Measurements from ENCODE around the gene SIX2. TPM values are rescaled to one million over a fixed set of nuclear protein-coding genes. Genes with fewer than 3 reads are reported as not detected.
A peak's percentile ranks its signal among the peaks of the same experiment; 100 is the strongest.

SIX2 gene
- polyA plus RNA-seq, 1 donor from 2014 or later, result not detected

DNA sequence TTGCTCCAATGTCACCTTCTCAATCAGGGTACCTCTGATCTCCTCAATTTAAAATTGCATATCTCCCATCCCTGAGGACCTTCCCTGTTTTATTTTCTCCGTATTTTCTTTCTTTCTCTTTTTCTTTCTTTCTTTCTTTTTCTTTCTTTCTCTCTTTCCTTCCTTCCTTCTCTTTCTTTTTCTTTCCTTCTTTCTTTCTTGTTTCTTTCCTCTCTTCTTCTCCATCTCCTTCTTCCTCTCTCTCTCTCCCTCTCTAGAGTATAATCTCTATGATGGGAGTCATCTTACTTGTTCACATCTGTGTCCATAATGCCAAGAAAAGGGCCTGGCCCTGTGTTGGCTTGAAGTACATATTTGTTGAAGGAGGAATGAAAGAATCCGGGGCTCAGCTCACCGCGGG, 21.3 kb upstream of the SIX2 start:
- no peaks in the 10 kb centered on the region for H3K9me3 Mint-ChIP-seq
- H3K27me3 Mint-ChIP-seq, result peaks cover 17% of the 10 kb centered on the region
- no peak overlapping the region for H3K4me3 Mint-ChIP-seq
- no peaks in the 10 kb centered on the region for H3K4me1 Mint-ChIP-seq
- H3K36me3 Mint-ChIP-seq, result peaks cover under 1% of the 10 kb centered on the region
- no peak overlapping the region for H3K27ac Mint-ChIP-seq

DNA sequence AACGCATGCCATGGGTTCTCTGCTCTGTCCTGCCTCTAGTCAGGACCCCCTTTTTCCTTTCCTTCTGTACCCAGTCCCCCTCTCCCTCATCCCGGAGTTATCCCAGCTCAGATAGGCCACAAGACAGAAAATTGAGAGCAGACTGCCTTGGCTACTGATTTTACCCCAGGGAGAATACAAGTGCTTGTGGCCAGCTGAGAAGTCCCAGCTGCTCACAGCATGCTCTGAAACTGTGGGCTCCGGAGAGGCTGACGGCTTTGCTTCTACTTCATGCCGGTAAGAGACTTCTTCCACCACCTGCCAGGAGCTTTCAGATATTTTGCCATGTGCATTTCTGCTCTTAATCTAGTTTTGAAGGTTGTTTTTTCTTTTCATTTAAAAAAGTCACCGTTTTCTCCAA, 20.0 kb upstream of the SIX2 start:
- Mint-ChIP-seq H3K27me3 (peaks cover 15% of the 10 kb centered on the region), H3K4me3 (no peak overlapping the region), H3K4me1 (no peaks in the 10 kb centered on the region), H3K27ac (no peak overlapping the region), H3K36me3 (peaks cover 4% of the 10 kb centered on the region), H3K9me3 (no peaks in the 10 kb centered on the region)

DNA sequence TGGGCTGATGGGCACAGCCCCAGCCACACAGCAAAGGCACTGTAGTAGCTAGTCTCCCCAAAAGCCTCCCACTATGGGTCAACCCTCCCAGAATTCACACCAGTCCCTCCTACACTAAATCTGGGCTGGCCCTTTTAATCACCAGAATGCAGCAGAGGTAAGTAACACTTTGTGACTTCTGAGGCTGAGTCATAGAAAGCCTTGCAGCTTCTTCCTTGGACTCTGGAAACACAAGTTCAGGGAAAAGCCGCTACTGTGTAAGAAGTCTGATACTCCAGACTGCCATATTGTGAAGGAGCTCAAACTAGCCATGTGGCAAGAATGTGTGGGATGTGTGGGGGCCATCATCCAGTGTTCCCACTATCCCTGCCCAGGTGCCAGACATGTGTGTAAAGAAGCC, 19.0 kb upstream of the SIX2 start:
- Mint-ChIP-seq H3K36me3 (peaks cover 4% of the 10 kb centered on the region), H3K27ac (no peak overlapping the region), H3K4me3 (no peak overlapping the region), H3K4me1 (no peaks in the 10 kb centered on the region), H3K9me3 (no peaks in the 10 kb centered on the region), H3K27me3 (peaks cover 15% of the 10 kb centered on the region)

DNA sequence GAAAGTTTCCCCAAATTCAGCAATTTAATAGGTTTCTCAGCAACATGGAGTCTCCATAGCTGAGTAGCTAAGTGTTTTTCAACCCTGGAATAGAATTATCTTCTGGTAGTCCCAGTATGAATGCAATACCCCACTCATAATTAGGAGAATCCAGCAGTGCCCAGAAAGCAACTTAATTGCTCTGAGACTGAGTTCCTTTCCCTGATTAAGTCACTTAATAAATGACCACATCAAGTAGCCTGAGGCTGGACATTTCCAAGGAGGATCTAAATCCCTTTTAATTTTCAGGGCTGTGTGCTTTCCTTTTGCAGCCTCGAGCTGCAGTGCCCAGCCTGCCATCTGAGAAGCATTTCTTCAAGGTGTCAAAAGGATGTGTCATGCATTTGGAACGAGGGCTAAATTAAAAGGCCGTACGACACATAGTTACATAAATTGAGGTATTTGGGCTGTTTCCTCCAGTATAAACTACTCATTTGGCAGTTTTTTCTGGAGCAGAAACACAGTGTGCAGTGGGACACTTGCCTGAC, 17.7 kb upstream of the SIX2 start:
- Mint-ChIP-seq H3K27me3 (peaks cover 15% of the 10 kb centered on the region), H3K9me3 (no peaks in the 10 kb centered on the region), H3K4me1 (no peaks in the 10 kb centered on the region), H3K4me3 (no peak overlapping the region), H3K36me3 (peaks cover 4% of the 10 kb centered on the region), H3K27ac (no peak overlapping the region)

DNA sequence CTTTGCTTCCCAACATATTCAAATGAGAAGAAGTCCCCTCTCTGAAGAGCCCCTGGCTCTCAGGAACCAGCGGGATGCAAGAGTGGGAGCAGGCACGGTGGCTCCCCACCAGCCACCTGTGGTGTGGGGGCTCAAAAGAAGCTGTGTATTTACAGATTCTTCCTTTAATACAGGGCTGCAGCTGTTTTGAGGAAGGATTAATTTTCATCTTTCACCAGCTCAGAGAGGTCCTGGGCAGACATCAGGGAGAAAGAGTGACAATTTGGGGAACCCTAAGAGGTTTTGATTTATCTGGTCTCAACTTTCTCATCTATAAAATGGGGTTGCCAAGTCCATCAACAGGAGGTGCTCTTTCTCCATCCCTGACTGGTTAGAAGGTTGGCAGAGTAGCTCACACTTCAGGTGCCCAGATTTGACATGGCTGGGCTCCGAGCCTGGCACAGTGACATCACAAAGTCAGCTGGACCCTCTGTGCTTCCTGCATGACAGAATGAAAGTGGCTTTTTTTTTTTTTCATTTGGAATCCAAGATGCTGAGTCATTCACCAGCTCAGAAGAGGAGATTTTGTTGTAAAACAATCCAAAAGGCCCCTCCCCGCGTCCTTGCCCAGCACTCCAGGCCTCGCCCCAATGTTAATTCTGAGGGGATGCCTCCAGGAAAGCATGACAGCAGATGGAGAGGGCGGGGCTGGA, 15.5 kb upstream of the SIX2 start:
- H3K27ac Mint-ChIP-seq, result no peak overlapping the region
- peaks cover 4% of the 10 kb centered on the region for H3K36me3 Mint-ChIP-seq
- H3K9me3 Mint-ChIP-seq, result no peaks in the 10 kb centered on the region
- peaks cover 8% of the 10 kb centered on the region for H3K27me3 Mint-ChIP-seq
- no peaks in the 10 kb centered on the region for H3K4me1 Mint-ChIP-seq
- H3K4me3 Mint-ChIP-seq, result no peak overlapping the region

DNA sequence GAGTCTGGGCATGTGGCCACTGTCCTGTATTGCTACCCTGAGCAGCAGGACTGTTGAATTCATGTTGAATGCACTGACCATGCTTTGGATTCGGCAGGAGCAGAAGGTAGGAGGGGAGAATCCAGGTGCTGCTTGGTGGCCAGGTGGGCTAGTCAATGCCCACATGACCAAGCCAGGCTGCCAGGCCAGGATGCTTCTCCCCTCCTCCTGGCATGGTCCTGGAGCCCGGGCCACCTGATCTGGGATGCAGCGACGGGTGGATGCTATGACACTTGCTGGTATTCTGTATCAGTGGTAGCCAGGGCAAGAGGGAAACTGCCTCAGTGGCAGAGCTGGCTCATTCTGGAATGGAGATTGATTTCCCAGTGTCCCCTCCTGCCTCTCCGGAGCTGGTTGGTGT, 14.8 kb upstream of the SIX2 start:
- no peaks in the 10 kb centered on the region for H3K9me3 Mint-ChIP-seq
- peaks cover 1% of the 10 kb centered on the region for H3K27me3 Mint-ChIP-seq

DNA sequence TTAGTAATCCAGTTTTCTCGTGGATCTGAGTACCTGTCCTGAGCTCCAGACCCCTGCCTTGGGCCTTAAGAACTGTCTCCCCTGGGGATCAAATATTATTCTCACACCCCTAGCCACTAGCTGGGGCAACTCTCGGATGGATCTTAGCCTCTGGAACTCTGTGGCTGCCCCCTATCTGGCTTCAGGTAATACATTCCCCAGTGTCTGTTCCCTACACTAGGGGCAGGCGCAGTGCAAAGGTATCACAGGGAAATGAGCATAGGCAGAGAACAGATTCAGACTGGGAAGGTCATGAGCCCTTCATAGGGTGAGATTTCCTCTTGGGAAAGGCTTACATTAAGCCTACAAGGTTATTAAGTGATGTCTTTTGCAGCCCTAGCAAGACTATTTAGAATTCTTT, 11.2 kb upstream of the SIX2 start:
- Mint-ChIP-seq H3K4me3 (no peak overlapping the region), H3K9me3 (no peaks in the 10 kb centered on the region), H3K36me3 (peaks cover 2% of the 10 kb centered on the region), H3K4me1 (no peaks in the 10 kb centered on the region), H3K27me3 (peaks cover 14% of the 10 kb centered on the region), H3K27ac (no peak overlapping the region)

More for the DNA sequence above, 14.8 kb upstream of the SIX2 start:
- H3K36me3 Mint-ChIP-seq, result peaks cover 4% of the 10 kb centered on the region
- H3K4me3 Mint-ChIP-seq, result no peak overlapping the region
- no peaks in the 10 kb centered on the region for H3K4me1 Mint-ChIP-seq
- no peak overlapping the region for H3K27ac Mint-ChIP-seq

DNA sequence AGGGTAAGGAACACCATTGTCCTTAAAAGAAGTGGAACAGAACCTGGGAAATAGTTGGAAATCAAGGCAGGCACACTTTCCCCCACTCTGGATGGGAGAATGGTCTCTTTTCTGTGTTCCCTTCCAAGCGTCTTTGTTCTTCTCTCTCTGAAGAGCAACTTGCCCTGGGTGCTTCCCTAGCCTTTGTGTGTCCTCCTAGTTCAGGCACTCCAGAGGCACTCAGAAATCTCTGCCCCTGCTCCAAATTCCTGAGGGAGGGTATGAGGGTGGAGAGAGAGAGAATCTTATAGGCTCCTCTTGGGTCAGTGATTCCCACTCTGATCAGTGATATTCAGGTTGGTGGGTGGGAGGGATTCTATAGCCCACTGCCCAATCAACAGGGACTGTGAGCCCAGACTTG, 8.8 kb upstream of the SIX2 start:
- no peak overlapping the region for H3K4me3 Mint-ChIP-seq
- peaks cover 0 to 3% (median 3%) of the 10 kb centered on the region in 3 donors for H3K4me1 Mint-ChIP-seq
- H3K9me3 Mint-ChIP-seq, result no peaks in the 10 kb centered on the region
- H3K27me3 Mint-ChIP-seq, result peaks cover 26% of the 10 kb centered on the region
- no peak overlapping the region for H3K27ac Mint-ChIP-seq
- H3K36me3 Mint-ChIP-seq, result no peaks in the 10 kb centered on the region

DNA sequence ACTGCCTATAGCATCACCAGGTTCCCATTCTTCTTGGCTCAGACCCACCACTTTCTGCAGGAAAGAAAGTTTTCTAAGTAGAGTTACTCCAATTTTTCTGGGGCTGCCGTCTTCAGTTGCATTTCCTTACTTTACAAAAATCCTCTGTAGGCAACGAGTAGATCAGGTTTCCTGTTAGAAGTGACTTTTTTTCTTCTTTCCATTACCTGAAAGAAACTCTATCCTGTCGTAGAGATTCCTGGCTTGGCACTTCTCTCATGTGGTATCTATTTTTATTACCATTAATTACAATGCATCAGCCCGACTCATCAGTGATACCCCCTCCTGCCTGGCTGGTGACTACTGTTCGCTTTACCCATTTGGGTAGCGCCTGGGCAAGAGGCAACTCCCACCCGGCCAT, 5.6 kb upstream of the SIX2 start:
- peaks cover 0 to 11% (median 3%) of the 10 kb centered on the region in 3 donors for H3K4me1 Mint-ChIP-seq
- H3K4me3 Mint-ChIP-seq, result no peak overlapping the region
- H3K27ac Mint-ChIP-seq, result peak overlapping the region in 1 of 3 donors; percentile 55
- peaks cover 51% of the 10 kb centered on the region for H3K27me3 Mint-ChIP-seq
- no peaks in the 10 kb centered on the region for H3K9me3 Mint-ChIP-seq
- no peaks in the 10 kb centered on the region for H3K36me3 Mint-ChIP-seq

DNA sequence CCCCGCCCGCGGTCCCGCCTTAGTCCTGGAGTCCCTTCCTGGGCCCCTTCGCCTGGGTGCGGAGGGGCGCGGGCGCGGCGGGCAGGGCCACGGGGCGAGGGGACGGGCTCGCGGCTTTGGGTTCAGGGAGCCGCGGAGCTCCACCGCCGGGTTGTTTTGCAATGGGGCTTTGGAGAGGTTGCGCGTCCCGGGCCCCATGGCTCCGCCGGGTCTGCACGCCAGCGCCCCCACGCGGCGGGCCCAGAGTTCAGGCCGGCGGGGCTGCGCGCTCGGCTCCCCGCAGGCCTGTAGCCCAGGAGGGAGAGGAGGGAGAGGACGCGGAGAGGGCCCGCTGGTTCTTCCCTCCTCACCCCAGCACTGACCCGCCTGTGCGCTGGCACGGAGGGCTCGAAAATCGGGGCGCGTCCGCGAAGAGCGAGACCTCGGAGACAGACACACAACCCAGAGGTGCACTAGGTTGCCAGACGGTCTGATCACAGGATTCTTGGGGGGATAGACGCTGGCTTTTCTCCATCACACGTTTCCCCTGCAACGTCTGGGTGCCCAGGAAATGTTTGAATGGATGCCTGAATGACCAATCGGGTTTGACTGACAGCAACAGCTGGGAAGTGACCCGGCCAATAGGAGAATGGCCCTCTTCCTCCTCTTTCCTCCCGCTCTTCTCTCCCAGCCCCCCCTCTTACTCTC, 4.9 kb upstream of the SIX2 start:
- Mint-ChIP-seq H3K36me3 (no peaks in the 10 kb centered on the region), H3K4me3 (no peak overlapping the region), H3K27ac (peak overlapping the region in 1 of 3 donors; percentile 55), H3K27me3 (peaks cover 55% of the 10 kb centered on the region), H3K4me1 (peaks cover 0 to 11% (median 3%) of the 10 kb centered on the region in 3 donors), H3K9me3 (no peaks in the 10 kb centered on the region)

DNA sequence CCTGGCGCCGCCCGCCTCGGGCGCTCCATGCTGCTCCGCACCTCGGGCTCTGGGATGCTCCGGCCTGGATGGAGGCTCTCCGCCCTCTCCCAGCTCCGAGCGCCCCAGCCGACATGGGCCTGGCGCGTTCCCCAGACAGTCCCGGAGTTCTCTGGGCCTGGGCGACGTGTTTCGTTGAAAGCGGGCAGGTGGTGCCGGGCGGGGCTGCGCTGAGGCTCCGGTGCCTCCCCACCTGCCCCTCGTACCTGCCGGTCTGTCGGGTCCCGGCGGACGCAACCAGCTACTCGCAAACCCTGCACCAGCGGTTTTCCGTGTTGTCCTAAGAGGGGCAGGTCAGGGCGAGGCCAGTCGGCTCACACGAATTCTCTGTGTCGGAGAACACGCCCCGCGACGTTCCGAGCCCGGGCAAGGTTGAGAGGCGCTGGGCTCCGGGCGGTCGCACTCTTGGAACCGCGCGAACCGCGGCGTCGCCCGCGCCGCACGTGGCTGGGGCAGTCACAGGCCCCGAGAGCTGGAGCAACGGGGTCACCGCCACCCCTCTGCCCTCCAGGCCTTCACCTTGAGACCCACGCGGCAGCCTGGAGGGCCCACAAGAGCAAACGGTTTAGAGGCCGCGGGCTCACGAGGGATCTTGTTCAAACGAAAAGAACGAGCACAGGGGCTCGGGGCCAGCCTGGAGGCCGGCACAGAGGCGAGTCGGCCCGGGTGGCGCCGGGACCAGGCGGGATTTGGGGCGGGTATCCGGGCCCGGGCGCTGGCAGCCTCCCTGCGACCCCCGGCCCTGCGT, 4.2 kb upstream of the SIX2 start:
- Mint-ChIP-seq H3K27ac (no peak overlapping the region), H3K36me3 (no peaks in the 10 kb centered on the region), H3K9me3 (no peaks in the 10 kb centered on the region), H3K4me3 (no peak overlapping the region), H3K4me1 (peaks cover 0 to 14% (median 3%) of the 10 kb centered on the region in 3 donors), H3K27me3 (peaks cover 60% of the 10 kb centered on the region)

DNA sequence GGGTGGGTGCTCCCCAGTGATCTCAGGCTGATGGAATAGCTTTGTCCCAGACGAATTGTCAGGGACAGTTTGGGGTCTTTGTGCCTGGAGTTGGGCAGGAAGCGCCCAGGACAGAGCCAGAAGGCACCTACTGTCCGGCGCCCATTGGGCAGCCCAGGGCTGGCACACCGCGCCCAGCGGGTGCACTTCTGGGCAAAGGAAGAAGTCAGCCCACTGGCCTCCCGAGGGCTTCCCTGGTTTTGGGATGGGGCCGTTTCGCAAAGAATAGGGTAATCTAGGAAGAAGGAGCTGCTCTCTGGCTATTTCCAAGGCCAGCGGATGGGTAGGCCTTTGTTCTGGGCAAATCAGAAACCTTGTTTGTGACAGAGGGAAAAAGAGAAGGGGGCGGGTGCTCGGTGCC, 3.5 kb upstream of the SIX2 start:
- H3K9me3 Mint-ChIP-seq, result no peaks in the 10 kb centered on the region
- H3K4me1 Mint-ChIP-seq, result peaks cover 6 to 14% (median 7%) of the 10 kb centered on the region in 3 donors
- H3K4me3 Mint-ChIP-seq, result peak overlapping the region in 1 of 4 donors; percentile 3
- H3K27ac Mint-ChIP-seq, result no peak overlapping the region
- no peaks in the 10 kb centered on the region for H3K36me3 Mint-ChIP-seq
- peaks cover 64% of the 10 kb centered on the region for H3K27me3 Mint-ChIP-seq

DNA sequence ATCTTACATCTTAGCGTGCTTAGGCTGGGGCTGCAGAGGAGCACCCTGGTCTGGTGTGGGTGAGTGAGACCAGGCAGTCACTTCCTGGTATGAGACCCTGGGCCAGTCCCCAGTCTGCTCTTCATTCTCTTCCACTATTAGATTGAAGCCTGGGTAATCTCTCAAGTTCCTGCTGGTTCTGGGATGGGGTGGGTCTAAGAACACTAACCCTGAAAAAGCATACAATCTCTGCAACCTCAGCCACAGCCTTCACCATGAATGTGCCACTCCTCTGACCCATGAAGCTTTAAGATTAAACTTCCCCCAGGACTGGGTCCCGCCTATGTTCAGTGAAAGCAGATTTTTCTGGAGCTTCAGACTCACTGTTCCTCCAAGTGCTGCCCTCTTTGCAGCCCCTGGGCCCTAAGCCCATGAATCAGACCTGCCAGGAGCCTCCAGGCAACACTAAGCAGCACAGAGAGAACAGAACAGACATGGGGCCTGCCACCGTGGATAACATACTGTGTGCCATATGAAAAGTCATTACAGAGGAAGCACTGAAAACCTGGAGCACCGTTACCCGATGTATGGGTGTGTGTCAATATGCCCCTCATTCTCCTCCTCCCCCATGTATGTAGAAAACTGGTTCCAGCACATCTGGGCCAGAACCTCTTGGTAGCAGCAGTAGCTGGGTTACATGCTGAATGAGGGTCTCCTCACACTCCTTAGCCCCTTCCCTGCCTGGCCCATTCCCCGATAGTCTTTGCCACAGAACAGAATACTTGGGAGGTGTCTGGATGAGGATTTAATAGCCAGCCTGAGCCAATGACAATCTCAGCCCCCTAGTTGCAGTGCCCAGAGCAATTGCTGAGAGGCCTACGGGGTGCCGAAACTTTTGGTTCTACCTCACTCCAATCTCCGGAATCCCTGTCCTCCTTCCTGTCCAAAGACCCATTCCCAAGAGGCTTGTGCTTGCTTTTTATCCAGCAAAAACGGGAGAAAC, 2.7 kb upstream of the SIX2 start:
- H3K9me3 Mint-ChIP-seq, result no peaks in the 10 kb centered on the region
- peaks cover 1% of the 10 kb centered on the region for H3K36me3 Mint-ChIP-seq
- H3K4me3 Mint-ChIP-seq, result peak overlapping the region in 2 of 4 donors; percentile 3 to 8
- H3K4me1 Mint-ChIP-seq, result peaks cover 6 to 14% (median 10%) of the 10 kb centered on the region in 3 donors
- H3K27ac Mint-ChIP-seq, result no peak overlapping the region
- peaks cover 63% of the 10 kb centered on the region for H3K27me3 Mint-ChIP-seq

DNA sequence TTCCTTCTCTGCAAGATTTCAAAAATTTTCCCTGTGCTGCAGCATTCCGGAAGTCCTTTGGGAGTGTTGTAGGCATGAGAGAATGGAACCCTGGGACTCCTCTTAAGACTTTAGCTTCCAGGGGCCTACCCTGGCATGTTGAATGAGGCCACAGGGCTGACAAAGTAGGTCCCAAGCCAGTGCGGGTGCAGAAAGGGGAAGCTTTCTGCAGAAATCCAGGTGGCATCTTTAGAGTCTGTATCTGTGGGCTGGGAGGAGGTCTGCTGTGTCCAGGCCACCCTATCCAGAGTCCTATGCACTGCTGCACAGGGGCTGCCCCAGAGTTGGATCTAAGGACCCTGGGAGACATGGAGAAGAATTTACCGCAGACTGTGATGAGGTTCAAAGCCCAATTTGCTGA, 1.9 kb upstream of the SIX2 start:
- no peaks in the 10 kb centered on the region for H3K9me3 Mint-ChIP-seq
- peak overlapping the region in 2 of 4 donors; percentile 30 to 35 for H3K4me3 Mint-ChIP-seq
- H3K27me3 Mint-ChIP-seq, result peaks cover 68% of the 10 kb centered on the region
- peaks cover 1% of the 10 kb centered on the region for H3K36me3 Mint-ChIP-seq
- H3K27ac Mint-ChIP-seq, result peak overlapping the region in 1 of 3 donors; percentile 13
- peaks cover 6 to 19% (median 11%) of the 10 kb centered on the region in 3 donors for H3K4me1 Mint-ChIP-seq
